H1 (cell line): ENCODE measurements around the gene CABLES2. TPM values are rescaled to one million over a fixed set of nuclear protein-coding genes. Genes with fewer than 3 reads are reported as not detected.

Experiments
- EP300 ChIP-seq, 2 experiments: IDR thresholded peaks; 1 replicate in 1 of 2; 2 replicates in 1 of 2; pipeline ENCODE4 v1.6.1; 2011 to 2012; ENCODE audit warnings: low read depth in 2 of 2, low read length in 2 of 2, mild to moderate bottlenecking in 2 of 2, borderline replicate concordance in 1 of 2, inconsistent platforms in 1 of 2, moderate library complexity in 1 of 2
- polyA plus RNA-seq, 7 experiments: library from polyadenylated mRNA; depleted of rRNA in 3 of 7; stranded (reverse) in 5 of 7; unstranded in 2 of 7; fragments of >200 nt in 5 of 7; fragments of 200-250 nt in 2 of 7; gene quantifications; 1 replicate in 5 of 7; 2 replicates in 1 of 7; 4 replicates in 1 of 7; pipeline versions ENCODE4 v1.2.1 to v1.2.3, GENCODE V29; 2011 to 2013; ENCODE audit warnings: missing spikeins in 2 of 7, mixed read lengths in 2 of 7
- total RNA-seq: library from RNA; stranded (reverse); fragmentation: NEBNext Ultra II Directional; extraction: Animal tissue kit (Norgen Biotek cat#: 25700); gene quantifications from 2 replicates; pipeline ENCODE4 v1.2.1, GENCODE V29; 2021
- TF ChIP-seq, protein P1 (sequence below): IDR thresholded peaks from 2 replicates; pipeline ENCODE4 v1.6.1; 2012; ENCODE audit warnings: inconsistent platforms
- TF ChIP-seq, protein P2 (sequence below): IDR thresholded peaks from 2 replicates; pipeline ENCODE4 v1.6.1; 2012; ENCODE audit warnings: inconsistent platforms

The CABLES2 gene
- total and polyA plus RNA-seq, 2 of the 8 experiments (the other 6 are each of a cell fraction or from before 2014, with no cell fraction given), result 8.0 to 8.8 TPM

DNA sequence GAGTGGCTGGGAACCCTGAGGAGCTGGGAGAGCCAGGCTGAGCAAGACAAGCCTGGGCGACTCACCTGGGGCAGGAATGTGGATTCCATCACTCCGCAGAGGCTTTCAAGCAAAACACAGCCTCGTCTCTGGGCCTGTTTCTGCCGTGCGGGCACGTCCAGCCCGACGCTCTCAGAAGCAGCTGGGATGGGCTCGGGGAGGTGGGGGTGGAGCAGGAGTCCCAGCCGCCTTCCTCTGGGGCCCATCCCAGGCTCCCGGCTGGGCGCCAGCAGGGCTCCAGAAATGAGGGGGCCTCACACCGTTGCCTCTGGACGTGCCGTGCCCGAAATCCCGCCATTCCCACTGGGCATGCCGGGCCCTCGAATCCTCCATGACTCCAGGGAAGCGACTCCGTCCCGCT, 28.9 kb downstream of the CABLES2 start (continued):
- no peak for TF ChIP-seq EP300 (IDR thresholded peaks at IDR 0.05; ENCODE audit: borderline replicate concordance in 1 of 2, low read depth in 2 of 2, low read length in 2 of 2)
- TF ChIP-seq, protein P1, sequence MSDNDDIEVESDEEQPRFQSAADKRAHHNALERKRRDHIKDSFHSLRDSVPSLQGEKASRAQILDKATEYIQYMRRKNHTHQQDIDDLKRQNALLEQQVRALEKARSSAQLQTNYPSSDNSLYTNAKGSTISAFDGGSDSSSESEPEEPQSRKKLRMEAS, result peak; percentile 29; the same call in 1 of the 2 replicates
- TF ChIP-seq, protein P2, sequence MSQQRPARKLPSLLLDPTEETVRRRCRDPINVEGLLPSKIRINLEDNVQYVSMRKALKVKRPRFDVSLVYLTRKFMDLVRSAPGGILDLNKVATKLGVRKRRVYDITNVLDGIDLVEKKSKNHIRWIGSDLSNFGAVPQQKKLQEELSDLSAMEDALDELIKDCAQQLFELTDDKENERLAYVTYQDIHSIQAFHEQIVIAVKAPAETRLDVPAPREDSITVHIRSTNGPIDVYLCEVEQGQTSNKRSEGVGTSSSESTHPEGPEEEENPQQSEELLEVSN, result peak; percentile 78
